DLD1 (cell line): Measurements from ENCODE around the gene CASQ2.

Experiments used
- in situ Hi-C: cut with HindIII; loops from 2 replicates; pipeline ENCODE4 v1.10.0; 2017; ENCODE audit warnings: low sequenced_read_pairs

CASQ2 gene

DNA sequence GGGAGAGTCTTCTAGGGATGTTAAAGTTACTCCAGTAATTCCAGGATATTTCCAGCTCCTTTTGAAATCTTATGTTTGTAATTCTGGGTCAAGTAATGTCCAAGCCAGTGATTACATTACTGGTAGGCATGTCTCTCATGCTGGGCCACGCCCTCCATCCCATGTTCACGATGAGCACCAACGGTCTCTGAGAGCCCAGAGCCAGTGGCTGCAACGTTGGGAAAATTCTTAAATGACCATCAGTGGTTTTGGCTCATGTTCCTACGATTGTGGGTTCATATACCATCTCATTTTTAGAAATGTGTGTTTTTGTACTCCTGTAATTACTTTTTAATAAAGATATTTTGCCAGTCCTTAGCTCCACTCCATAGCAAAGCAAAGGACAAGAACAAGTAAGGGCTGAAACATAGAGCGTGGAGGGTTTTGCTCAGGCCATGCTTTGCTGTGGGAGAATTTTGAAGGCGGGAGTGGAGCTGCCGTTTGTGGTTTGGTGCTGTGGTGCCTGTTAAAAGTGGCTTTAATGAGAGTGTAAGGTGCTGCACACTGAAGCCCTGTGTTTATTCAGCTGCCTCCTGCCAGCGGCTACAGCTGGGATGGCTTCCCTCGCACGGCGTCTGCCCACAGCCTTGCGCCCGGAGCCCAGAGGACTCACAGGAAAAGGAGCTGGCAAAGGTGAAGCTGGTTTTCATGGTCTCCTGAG, 97.9 kb downstream of the CASQ2 start:
- in situ Hi-C loops: no loop called here

DNA sequence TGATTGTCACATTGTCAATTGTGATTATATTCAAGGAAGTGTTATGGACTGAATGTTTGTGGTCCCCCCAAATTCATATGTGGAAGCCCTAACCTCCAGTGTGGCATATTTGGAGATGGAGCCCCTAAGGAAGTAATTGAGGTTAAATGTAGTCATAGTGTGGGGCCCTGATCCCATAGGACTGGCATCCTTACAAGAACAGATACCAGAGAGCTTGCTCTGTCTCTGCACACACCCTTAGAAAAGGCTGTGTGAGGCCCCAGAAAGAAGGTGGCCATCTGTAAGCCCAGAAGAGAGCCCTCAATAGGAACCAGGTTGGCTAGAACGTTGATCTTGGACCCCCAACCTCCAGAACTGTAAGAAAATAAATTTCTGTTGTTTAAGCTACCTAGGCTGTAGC, 98.6 kb downstream of the CASQ2 start:
- in situ Hi-C loops: no loop called here

GRCh38 chr1:115669002-115669673, 99.4 kb downstream of the CASQ2 start:
- in situ Hi-C loops: no loop called here

DNA sequence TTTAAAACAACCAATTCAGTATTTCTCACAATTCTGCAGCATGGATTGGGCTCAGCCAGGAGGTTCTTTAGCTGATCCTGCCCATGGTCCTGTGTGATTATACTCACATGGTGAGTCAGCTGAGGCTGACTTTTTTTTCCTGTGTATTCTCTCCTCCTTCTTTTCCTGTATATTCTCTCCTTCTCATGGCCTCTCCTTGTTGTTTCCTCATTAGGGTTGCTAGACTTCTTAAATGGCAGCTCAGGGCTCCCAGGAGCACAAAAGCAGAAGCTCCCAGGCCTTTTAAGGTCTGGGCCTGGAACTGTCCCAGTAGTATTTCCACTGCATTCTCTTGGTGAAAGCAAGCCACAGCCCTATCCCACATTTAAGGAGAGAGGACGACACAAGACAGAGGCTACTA, 99.9 kb downstream of the CASQ2 start:
- in situ Hi-C loops: no loop called here

- in situ Hi-C loops: no loop called here
Measured at GRCh38 chr1:115666702-115667101, 101.8 kb downstream of the CASQ2 start.

GRCh38 chr1:115666206-115666605, 102.3 kb downstream of the CASQ2 start:
- in situ Hi-C loops: no loop called here

DNA sequence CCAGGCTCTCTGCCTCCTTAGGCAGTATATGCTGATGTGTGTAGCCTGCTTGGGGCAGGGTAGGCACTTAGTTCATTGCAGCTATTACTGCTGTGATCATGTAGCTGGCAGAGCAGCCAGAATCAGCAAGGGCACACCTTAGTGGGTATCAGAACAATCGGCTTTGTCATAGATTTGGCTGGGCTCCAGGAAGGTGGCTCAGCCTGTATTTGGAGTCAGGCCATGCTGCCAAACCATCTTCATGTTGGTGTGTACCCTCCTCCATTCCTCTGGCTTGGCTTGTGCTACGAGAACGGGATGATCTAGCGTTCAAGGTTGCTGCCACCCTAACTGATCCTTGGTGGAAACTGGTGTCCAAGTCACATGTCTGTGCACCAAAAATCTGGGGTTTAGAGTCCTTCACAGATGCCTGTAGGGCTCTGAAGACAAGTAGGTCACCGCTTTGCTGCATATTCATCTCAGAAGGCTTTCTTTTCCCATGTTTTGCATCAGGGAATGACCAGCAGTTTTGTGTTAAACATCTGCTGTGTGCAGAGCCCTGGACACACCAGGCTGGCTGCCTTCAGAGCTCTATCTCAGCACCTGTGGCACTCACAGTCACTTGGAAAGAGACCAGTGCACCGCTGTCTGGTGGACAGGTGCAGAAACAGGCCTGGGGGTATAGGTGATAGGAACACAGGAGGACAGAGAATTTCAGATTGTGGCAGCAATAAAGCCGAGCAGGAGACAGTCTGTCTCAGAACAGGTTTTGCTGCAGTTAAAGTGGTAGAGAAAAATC, 103.0 kb downstream of the CASQ2 start:
- in situ Hi-C loops: no loop called here

- in situ Hi-C loops: no loop called here
Measured at GRCh38 chr1:115661157-115661556, 107.4 kb downstream of the CASQ2 start.

GRCh38 chr1:115660151-115660550, 108.4 kb downstream of the CASQ2 start:
- in situ Hi-C loops: no loop called here

GRCh38 chr1:115658646-115659045, 109.9 kb downstream of the CASQ2 start:
- in situ Hi-C loops: no loop called here

GRCh38 chr1:115656461-115657077, 111.9 kb downstream of the CASQ2 start:
- in situ Hi-C loops: no loop called here

DNA sequence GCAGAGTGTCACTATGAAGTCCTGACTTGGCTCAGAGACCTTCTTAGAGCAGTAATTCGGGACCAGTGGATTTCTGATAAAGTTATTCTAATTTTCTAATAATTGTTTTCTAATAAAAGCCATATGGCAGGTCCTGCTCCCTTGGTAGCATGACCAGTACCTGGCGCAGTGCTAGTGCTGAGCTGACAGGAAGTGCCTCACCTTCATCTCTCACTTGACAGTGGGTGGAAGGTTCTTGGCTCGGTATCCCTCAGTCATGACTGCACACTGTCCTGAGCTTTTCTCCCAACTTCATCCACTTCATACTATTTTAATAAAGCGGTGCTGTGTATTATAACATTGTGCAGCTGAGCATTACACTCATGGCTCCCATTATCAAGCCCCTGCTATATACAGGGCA, 112.6 kb downstream of the CASQ2 start:
- in situ Hi-C loops: no loop called here

- in situ Hi-C loops: no loop called here
Measured at GRCh38 chr1:115655306-115655663, 113.2 kb downstream of the CASQ2 start.

GRCh38 chr1:115654663-115655305, 113.7 kb downstream of the CASQ2 start:
- in situ Hi-C loops: no loop called here

DNA sequence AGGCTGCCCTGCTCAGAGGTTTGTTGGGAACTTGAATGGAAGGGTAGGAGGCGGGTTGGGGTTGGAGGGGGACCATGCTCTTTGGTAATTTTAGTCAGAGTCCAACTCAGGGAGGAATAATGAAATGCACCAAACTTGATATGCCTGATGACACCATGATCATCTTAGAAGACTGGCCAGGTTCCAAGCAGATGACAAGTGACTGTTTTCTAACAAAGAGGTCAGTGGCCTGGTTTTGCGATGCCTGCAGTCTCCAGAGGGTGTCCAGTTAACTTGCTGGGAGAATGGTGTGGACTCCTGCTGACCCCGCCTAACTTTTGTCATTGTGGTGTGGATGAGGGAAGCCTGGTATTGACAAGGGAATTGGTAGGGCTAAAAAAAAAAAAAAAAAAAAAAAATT, 114.4 kb downstream of the CASQ2 start:
- in situ Hi-C loops: no loop called here

DNA sequence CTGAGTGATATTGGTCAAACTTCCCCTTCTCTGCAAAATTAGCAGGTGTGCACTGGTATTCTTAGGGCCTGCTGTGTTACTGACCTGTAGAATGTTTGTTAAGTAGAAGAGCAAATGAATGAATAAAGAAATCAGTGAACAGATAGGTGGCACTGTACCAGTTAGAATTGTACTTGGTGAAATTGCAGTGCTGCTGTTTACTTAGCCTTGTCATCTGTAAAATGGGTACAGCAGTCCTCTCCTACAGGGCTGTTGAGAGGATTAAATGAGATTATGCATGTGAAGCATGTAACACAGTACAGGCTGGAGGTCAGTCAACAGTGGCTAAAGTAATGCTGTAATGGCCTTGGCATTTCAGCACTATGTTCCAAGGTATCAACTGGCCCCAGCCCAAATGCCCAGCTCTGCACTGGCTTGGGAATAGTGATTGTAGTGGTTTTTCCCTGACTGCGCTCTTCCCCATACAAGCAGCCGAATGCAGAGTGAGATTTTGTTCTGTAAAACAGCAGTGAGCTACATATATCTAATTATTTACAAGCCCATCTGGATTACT, 116.2 kb downstream of the CASQ2 start:
- in situ Hi-C loops: no loop called here

DNA sequence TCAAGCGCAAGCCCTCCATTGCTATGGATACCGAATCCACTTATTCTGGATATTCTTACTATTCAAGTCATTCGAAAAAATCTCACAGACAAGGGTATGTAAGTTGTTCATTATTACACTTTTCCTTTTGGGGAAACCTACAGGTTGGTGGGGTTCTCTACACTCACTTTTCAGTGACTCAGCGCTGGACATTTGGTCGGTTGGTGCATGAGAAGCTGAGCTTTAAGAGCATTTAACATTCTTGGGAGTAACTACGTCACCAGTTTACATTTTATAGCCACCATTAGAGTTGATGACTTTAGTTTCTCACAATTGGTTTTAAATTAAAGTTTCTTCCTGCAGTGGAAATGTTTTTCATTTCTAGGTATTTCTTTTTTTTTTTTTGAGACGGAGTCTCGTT, 117.1 kb downstream of the CASQ2 start:
- in situ Hi-C loops: no loop called here

DNA sequence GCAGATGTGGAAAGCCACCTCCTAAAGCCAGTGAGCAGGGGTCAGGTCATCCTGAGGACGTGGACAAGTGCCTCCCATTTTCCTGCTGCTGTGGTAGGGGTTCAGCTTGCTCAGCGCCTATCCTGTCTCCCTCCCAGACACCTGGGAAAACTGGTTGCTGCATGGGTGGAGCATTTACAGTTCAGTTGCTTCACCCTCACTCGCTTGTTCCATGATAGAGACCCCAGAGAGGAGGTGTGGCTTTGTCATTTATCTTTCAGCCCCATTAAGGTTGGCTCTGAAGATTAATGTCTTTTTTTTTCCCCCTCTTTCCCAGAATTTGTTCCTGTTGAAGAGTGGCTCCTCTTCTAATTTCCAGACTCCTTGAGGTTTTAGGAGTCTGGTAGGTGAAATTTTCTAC, 117.6 kb downstream of the CASQ2 start:
- in situ Hi-C loops: no loop called here
